GM23338 (cell line): ENCODE results near the gene ADPGK. TPM values are rescaled to one million over a fixed set of nuclear protein-coding genes. Genes with fewer than 3 reads are reported as not detected.
"Not testable (repeated sequence)": the region's sequence is repeated elsewhere in the genome, so short reads cannot be mapped to it uniquely, and the experiment has no call there.

Source experiments
- ATAC-seq: fragments of 200-7000 bp; cut with Tn5 transposase; 3 replicates; pipeline ENCODE4 v1.9.1; 2020
- DNase-seq: peaks from one replicate; pipeline ENCODE4 v3.0.0-alpha.2; 2015; ENCODE audit warnings: low spot score
- H2AFZ ChIP-seq: fragments of 200-600 bp; sonication (generic); 2 replicates; pipeline ENCODE4 v1.8.0; 2016; ENCODE audit warnings: antibody characterized with exemption, mild to moderate bottlenecking, moderate library complexity
- H3F3A ChIP-seq: fragments of 200-600 bp; sonication (generic); replicated peaks from 2 replicates; pipeline ENCODE4 v1.8.0; 2017; ENCODE audit warnings: antibody characterized with exemption, mixed run types, low read depth
- H3K27ac ChIP-seq: fragments of 200-600 bp; sonication (generic); 2 replicates; pipeline ENCODE4 v1.6.1; 2016; ENCODE audit warnings: low read depth
- H3K27me3 ChIP-seq: fragments of 200-600 bp; sonication (generic); 2 replicates; pipeline ENCODE4 v1.8.0; 2016; ENCODE audit warnings: mild to moderate bottlenecking, mixed run types, moderate library complexity; ENCODE audit not compliant: insufficient read depth
- H3K36me3 ChIP-seq: fragments of 200-600 bp; sonication (generic); 2 replicates; pipeline ENCODE4 v1.8.0; 2016; ENCODE audit warnings: mild to moderate bottlenecking; ENCODE audit not compliant: insufficient read depth
- H3K4me1 ChIP-seq: fragments of 200-600 bp; sonication (generic); 2 replicates; pipeline ENCODE4 v1.8.0; 2016; ENCODE audit warnings: mild to moderate bottlenecking, moderate library complexity; ENCODE audit not compliant: insufficient read depth
- H3K4me2 ChIP-seq: fragments of 200-600 bp; sonication (generic); 2 replicates; pipeline ENCODE4 v1.7.1; 2017; ENCODE audit warnings: mixed run types
- H3K4me3 ChIP-seq: fragments of 200-600 bp; sonication (generic); 2 replicates; pipeline ENCODE4 v1.6.1; 2016; ENCODE audit warnings: mixed run types
- H3K79me2 ChIP-seq: fragments of 200-600 bp; sonication (generic); replicated peaks from 2 replicates; pipeline ENCODE4 v1.8.0; 2017; ENCODE audit warnings: mild to moderate bottlenecking; ENCODE audit not compliant: insufficient read depth
- H3K9me2 ChIP-seq: fragments of 200-600 bp; sonication (generic); 2 replicates; pipeline ENCODE4 v1.8.0; 2017; ENCODE audit not compliant: insufficient read depth
- H4K20me1 ChIP-seq: fragments of 200-600 bp; sonication (generic); replicated peaks from 2 replicates; pipeline ENCODE4 v1.8.0; 2017; ENCODE audit warnings: mild to moderate bottlenecking; ENCODE audit not compliant: insufficient read depth
- H3K27ac Mint-ChIP-seq: 2 replicates; pipeline ENCODE4 v1.8.0; 2020; ENCODE audit warnings: inconsistent platforms, mild to moderate bottlenecking, moderate library complexity, mixed read lengths
- H3K27me3 Mint-ChIP-seq: 3 replicates; pipeline ENCODE4 v1.8.0; 2022; ENCODE audit warnings: low read depth, mild to moderate bottlenecking, moderate library complexity, mixed read lengths, inconsistent platforms; ENCODE audit not compliant: insufficient read depth, poor library complexity
- H3K36me3 Mint-ChIP-seq: 3 replicates; pipeline ENCODE4 v1.8.0; 2021; ENCODE audit warnings: low read depth, mild to moderate bottlenecking, inconsistent platforms, moderate library complexity, mixed read lengths
- H3K4me1 Mint-ChIP-seq: 3 replicates; pipeline ENCODE4 v1.8.0; 2020; ENCODE audit warnings: mild to moderate bottlenecking, inconsistent platforms, mixed read lengths
- H3K4me3 Mint-ChIP-seq: 3 replicates; pipeline ENCODE4 v1.8.0; 2021; ENCODE audit warnings: moderate library complexity, mild to moderate bottlenecking, inconsistent platforms, mixed read lengths
- H3K9me3 Mint-ChIP-seq: 3 replicates; pipeline ENCODE4 v1.8.0; 2020; ENCODE audit warnings: moderate library complexity, mild to moderate bottlenecking, inconsistent platforms, mixed read lengths
- EZH2 ChIP-seq: fragments of 200-600 bp; sonication (generic); IDR thresholded peaks from one replicate; pipeline ENCODE4 v1.8.0; 2017; ENCODE audit warnings: antibody characterized with exemption, mild to moderate bottlenecking, low read depth; ENCODE audit not compliant: unreplicated experiment
- EZH2phosphoT487 ChIP-seq: fragments of 200-600 bp; sonication (generic); IDR thresholded peaks from one replicate; pipeline ENCODE4 v1.8.1; 2018; ENCODE audit warnings: antibody characterized with exemption; ENCODE audit not compliant: unreplicated experiment
- POLR2AphosphoS5 ChIP-seq: IDR thresholded peaks from 2 replicates; pipeline ENCODE4 v1.6.1; 2016; ENCODE audit warnings: antibody characterized with exemption, low read depth
- REST ChIP-seq: IDR thresholded peaks from one replicate; pipeline ENCODE4 v1.6.1; 2018; ENCODE audit warnings: antibody characterized with exemption; ENCODE audit not compliant: unreplicated experiment
- STAT1 ChIP-seq: IDR thresholded peaks from one replicate; pipeline ENCODE4 v1.6.1; 2016; ENCODE audit warnings: antibody characterized with exemption; ENCODE audit not compliant: unreplicated experiment
- ZNF114 ChIP-seq: fragments of 250-450 bp; sonication (Bioruptor Pico); IDR thresholded peaks from 2 replicates; pipeline ENCODE4 v1.5.0; 2020; ENCODE audit warnings: mild to moderate bottlenecking, moderate library complexity
- ZNF331 ChIP-seq: fragments of 250-450 bp; sonication (Bioruptor Pico); IDR thresholded peaks from 2 replicates; pipeline ENCODE4 v1.5.0; 2020; ENCODE audit warnings: low read depth, mild to moderate bottlenecking, moderate library complexity
- polyA plus RNA-seq: library from polyadenylated mRNA; unstranded; fragments of >200 nt; fragmentation: Nextera tagmentation; extraction: Ambion mirVana; gene quantifications from 2 replicates; pipeline ENCODE4 v1.2.1, GENCODE V29; 2016
- total RNA-seq: library from RNA; depleted of rRNA; stranded (reverse); fragments of >200 nt; shearing (Covaris generic); gene quantifications from 2 replicates; pipeline ENCODE4 v1.2.3, GENCODE V29; 2014
- TF ChIP-seq, protein P1 (sequence below): fragments of 250-450 bp; sonication (Bioruptor Pico); IDR thresholded peaks from 2 replicates; pipeline ENCODE4 v1.5.0; 2020; ENCODE audit warnings: mild to moderate bottlenecking, moderate library complexity

The ADPGK gene
- total and polyA plus RNA-seq, 2 experiments from 2014 or later, result 21.5 to 57.0 TPM

DNA sequence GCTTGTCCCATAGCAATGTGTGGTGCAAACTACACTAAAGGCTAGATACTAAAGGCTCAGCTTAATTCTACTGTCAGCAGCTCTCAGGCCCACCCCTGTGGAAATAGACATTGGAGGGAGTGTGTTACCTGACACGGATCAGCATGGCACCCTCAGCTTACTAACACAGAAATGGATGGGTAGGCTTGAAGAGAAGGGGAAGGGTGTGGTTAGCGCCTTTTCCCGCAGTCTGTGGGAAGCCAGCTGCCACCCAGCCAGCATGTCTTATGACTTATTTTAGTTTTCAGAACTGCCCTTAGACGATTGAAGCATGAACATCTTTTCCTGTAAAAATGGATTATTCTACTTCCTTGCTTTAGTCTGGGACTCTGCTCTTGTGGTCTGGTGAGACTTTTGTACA lies 25.8 kb upstream of the ADPGK start:
- no peaks in the 10 kb centered on the region for H3K36me3 ChIP-seq
- no peak overlapping the region for H3K4me3 ChIP-seq
- no peaks in the 10 kb centered on the region for H3K27me3 ChIP-seq
- no peaks in the 10 kb centered on the region for H3K79me2 ChIP-seq
- DNase-seq (no peak), ATAC-seq (no peak)
- peaks cover 2% of the 10 kb centered on the region for H3K27me3 Mint-ChIP-seq
- no peak overlapping the region for H3K27ac Mint-ChIP-seq
- H3K4me1 Mint-ChIP-seq, result no peaks in the 10 kb centered on the region
- H3F3A ChIP-seq, result no peaks in the 10 kb centered on the region
- H2AFZ ChIP-seq, result no peak overlapping the region
- no peak overlapping the region for H3K27ac ChIP-seq
- H3K9me2 ChIP-seq, result peaks cover 7% of the 10 kb centered on the region; the same call in 1 of the 2 replicates
- no peak overlapping the region for H3K4me3 Mint-ChIP-seq
- H3K4me1 ChIP-seq, result no peaks in the 10 kb centered on the region
- TF ChIP-seq ZNF114 (CRISPR knock-in tag) (no peak), EZH2 (no peak), ZNF331 (CRISPR knock-in tag) (no peak), STAT1 (no peak), REST (no peak), POLR2AphosphoS5 (no peak)
- H3K4me2 ChIP-seq, result no peak overlapping the region
- H3K9me3 Mint-ChIP-seq, result peaks cover 18% of the 10 kb centered on the region
- H3K36me3 Mint-ChIP-seq, result peaks cover 5% of the 10 kb centered on the region; the same call in 1 of the 3 replicates
- H4K20me1 ChIP-seq, result no peaks in the 10 kb centered on the region

DNA sequence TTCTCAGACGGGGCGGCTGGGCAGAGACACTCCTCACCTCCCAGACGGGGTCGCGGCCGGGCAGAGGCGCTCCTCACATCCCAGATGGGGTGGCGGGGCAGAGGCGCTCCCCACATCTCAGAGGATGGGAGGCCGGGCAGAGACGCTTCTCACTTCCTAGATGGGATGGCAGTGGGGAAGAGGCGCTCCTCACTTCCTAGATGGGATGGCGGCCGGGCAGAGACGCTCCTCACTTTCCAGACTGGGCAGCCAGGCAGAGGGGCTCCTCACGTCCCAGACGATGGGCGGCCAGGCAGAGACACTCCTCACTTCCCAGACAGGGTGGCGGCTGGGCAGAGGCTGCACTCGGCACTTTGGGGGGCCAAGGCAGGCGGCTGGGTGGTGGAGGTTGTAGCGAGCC lies 23.8 kb upstream of the ADPGK start:
- not testable (repeated sequence) for H3K4me1 Mint-ChIP-seq, ATAC-seq, H3K27me3 ChIP-seq, DNase-seq, H3K4me3 ChIP-seq, H3K4me1 ChIP-seq, H3K27ac ChIP-seq, H3K27me3 Mint-ChIP-seq, H3K79me2 ChIP-seq, H3K27ac Mint-ChIP-seq, H4K20me1 ChIP-seq, H3F3A ChIP-seq, H3K4me3 Mint-ChIP-seq, H3K9me2 ChIP-seq, H3K36me3 Mint-ChIP-seq, H3K36me3 ChIP-seq, H3K4me2 ChIP-seq, H2AFZ ChIP-seq
- peaks cover 18% of the 10 kb centered on the region for H3K9me3 Mint-ChIP-seq

GRCh38 chr15:72803006-72803405 lies 19.4 kb upstream of the ADPGK start:
- Mint-ChIP-seq H3K27ac (no peak overlapping the region), H3K27me3 (no peaks in the 10 kb centered on the region)
- TF ChIP-seq, protein P1, sequence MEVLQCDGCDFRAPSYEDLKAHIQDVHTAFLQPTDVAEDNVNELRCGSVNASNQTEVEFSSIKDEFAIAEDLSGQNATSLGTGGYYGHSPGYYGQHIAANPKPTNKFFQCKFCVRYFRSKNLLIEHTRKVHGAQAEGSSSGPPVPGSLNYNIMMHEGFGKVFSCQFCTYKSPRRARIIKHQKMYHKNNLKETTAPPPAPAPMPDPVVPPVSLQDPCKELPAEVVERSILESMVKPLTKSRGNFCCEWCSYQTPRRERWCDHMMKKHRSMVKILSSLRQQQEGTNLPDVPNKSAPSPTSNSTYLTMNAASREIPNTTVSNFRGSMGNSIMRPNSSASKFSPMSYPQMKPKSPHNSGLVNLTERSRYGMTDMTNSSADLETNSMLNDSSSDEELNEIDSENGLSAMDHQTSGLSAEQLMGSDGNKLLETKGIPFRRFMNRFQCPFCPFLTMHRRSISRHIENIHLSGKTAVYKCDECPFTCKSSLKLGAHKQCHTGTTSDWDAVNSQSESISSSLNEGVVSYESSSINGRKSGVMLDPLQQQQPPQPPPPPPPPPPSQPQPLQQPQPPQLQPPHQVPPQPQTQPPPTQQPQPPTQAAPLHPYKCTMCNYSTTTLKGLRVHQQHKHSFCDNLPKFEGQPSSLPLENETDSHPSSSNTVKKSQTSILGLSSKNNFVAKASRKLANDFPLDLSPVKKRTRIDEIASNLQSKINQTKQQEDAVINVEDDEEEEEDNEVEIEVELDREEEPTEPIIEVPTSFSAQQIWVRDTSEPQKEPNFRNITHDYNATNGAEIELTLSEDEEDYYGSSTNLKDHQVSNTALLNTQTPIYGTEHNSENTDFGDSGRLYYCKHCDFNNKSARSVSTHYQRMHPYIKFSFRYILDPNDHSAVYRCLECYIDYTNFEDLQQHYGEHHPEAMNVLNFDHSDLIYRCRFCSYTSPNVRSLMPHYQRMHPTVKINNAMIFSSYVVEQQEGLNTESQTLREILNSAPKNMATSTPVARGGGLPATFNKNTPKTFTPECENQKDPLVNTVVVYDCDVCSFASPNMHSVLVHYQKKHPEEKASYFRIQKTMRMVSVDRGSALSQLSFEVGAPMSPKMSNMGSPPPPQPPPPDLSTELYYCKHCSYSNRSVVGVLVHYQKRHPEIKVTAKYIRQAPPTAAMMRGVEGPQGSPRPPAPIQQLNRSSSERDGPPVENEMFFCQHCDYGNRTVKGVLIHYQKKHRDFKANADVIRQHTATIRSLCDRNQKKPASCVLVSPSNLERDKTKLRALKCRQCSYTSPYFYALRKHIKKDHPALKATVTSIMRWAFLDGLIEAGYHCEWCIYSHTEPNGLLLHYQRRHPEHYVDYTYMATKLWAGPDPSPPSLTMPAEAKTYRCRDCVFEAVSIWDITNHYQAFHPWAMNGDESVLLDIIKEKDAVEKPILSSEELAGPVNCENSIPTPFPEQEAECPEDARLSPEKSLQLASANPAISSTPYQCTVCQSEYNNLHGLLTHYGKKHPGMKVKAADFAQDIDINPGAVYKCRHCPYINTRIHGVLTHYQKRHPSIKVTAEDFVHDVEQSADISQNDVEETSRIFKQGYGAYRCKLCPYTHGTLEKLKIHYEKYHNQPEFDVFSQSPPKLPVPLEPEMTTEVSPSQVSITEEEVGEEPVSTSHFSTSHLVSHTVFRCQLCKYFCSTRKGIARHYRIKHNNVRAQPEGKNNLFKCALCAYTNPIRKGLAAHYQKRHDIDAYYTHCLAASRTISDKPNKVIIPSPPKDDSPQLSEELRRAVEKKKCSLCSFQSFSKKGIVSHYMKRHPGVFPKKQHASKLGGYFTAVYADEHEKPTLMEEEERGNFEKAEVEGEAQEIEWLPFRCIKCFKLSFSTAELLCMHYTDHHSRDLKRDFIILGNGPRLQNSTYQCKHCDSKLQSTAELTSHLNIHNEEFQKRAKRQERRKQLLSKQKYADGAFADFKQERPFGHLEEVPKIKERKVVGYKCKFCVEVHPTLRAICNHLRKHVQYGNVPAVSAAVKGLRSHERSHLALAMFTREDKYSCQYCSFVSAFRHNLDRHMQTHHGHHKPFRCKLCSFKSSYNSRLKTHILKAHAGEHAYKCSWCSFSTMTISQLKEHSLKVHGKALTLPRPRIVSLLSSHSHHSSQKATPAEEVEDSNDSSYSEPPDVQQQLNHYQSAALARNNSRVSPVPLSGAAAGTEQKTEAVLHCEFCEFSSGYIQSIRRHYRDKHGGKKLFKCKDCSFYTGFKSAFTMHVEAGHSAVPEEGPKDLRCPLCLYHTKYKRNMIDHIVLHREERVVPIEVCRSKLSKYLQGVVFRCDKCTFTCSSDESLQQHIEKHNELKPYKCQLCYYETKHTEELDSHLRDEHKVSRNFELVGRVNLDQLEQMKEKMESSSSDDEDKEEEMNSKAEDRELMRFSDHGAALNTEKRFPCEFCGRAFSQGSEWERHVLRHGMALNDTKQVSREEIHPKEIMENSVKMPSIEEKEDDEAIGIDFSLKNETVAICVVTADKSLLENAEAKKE (CRISPR knock-in tag), result no peak
- TF ChIP-seq EZH2phosphoT487, result no peak

More at GRCh38 chr15:72803006-72803405, 19.4 kb upstream of the ADPGK start:
- H3F3A ChIP-seq, result no peaks in the 10 kb centered on the region
- no peak overlapping the region for H3K27ac ChIP-seq
- H4K20me1 ChIP-seq, result no peaks in the 10 kb centered on the region
- H3K9me2 ChIP-seq, result no peaks in the 10 kb centered on the region
- no peaks in the 10 kb centered on the region for H3K36me3 ChIP-seq
- DNase-seq (no peak), ATAC-seq (no peak)
- no peak overlapping the region for H3K4me2 ChIP-seq
- H3K4me1 ChIP-seq, result no peaks in the 10 kb centered on the region
- Mint-ChIP-seq H3K4me3 (no peak overlapping the region), H3K36me3 (peaks cover under 1% of the 10 kb centered on the region; the same call in 1 of the 3 replicates), H3K9me3 (peaks cover 10% of the 10 kb centered on the region), H3K4me1 (peaks cover 8% of the 10 kb centered on the region; the same call in 2 of the 3 replicates)
- no peak overlapping the region for H3K4me3 ChIP-seq
- H3K79me2 ChIP-seq, result no peaks in the 10 kb centered on the region
- no peaks in the 10 kb centered on the region for H3K27me3 ChIP-seq
- 0 out of 2 replicates have a peak overlapping the region, but pooled peaks have one; percentile 47 for H2AFZ ChIP-seq
